CD4-positive, alpha-beta T cell (primary cell): ENCODE results near the gene RALY. TPM values are rescaled to one million over a fixed set of nuclear protein-coding genes. Genes with fewer than 3 reads are reported as not detected.
A peak's percentile ranks its signal among the peaks of the same experiment; 100 is the strongest.

ENCODE experiments used
- ATAC-seq: fragments of 200-7000 bp; cut with Tn5 transposase; one replicate; pipeline ENCODE4 v1.10.0; 2022; ENCODE audit warnings: mild to moderate bottlenecking; ENCODE audit not compliant: poor library complexity
- CTCF ChIA-PET: fragments of 350-600 bp; sonication (Branson Sonifier 250); formaldehyde crosslinking; loops from one replicate; lab custom pipeline; 2021; ENCODE audit warnings: antibody characterized with exemption, inconsistent platforms; lab: Charles Lee
- POLR2A ChIA-PET: fragments of 350-600 bp; sonication (Branson Sonifier 250); formaldehyde crosslinking; loops from one replicate; lab custom pipeline; 2021; ENCODE audit warnings: antibody characterized with exemption, inconsistent platforms; lab: Charles Lee
- DNase-seq, 14 experiments: peaks; one replicate each; pipeline ENCODE4 v3.0.0-alpha.2; 2013 to 2020; ENCODE audit warnings: mixed read lengths in 2 of 14
- H3K27ac ChIP-seq, 2 donors: one replicate each; pipeline versions ENCODE4 v1.5.1 to v1.7.0; 2013; ENCODE audit warnings: low read length in 2 of 2, low read depth in 1 of 2, mild to moderate bottlenecking in 1 of 2
- H3K27me3 ChIP-seq, 2 experiments: 1 replicate in 1 of 2; 2 replicates in 1 of 2; pipeline versions ENCODE4 v1.6.1 to v1.7.0; 2013; ENCODE audit warnings: low read length in 2 of 2, control low read depth in 1 of 2, mild to moderate bottlenecking in 1 of 2, moderate library complexity in 1 of 2; ENCODE audit not compliant: insufficient read depth in 2 of 2, control insufficient read depth in 1 of 2
- H3K36me3 ChIP-seq: one replicate; pipeline ENCODE4 v1.6.1; 2013; ENCODE audit warnings: low read length, control low read depth; ENCODE audit not compliant: insufficient read depth
- H3K4me1 ChIP-seq: one replicate; pipeline ENCODE4 v1.6.1; 2013; ENCODE audit warnings: low read length, control low read depth; ENCODE audit not compliant: insufficient read depth
- H3K4me3 ChIP-seq: one replicate; pipeline ENCODE4 v1.5.1; 2013; ENCODE audit warnings: mild to moderate bottlenecking, low read length, moderate library complexity
- H3K9me3 ChIP-seq, 2 experiments: 1 replicate in 1 of 2; 2 replicates in 1 of 2; pipeline versions ENCODE4 v1.6.1 to v1.7.0; 2013; ENCODE audit warnings: low read length in 2 of 2, mild to moderate bottlenecking in 2 of 2, control low read depth in 1 of 2, moderate library complexity in 1 of 2; ENCODE audit not compliant: control insufficient read depth in 1 of 2, insufficient read depth in 1 of 2
- H3K27ac Mint-ChIP-seq: one replicate; pipeline ENCODE4 v1.8.0; 2020; ENCODE audit warnings: mixed read lengths
- H3K27me3 Mint-ChIP-seq: one replicate; pipeline ENCODE4 v1.8.0; 2021; ENCODE audit warnings: mixed read lengths
- H3K36me3 Mint-ChIP-seq: one replicate; pipeline ENCODE4 v1.8.0; 2021; ENCODE audit warnings: low read depth, mixed read lengths
- H3K4me1 Mint-ChIP-seq: one replicate; pipeline ENCODE4 v1.8.0; 2021; ENCODE audit warnings: low read depth, mixed read lengths
- H3K4me3 Mint-ChIP-seq: one replicate; pipeline ENCODE4 v1.8.0; 2020; ENCODE audit warnings: mild to moderate bottlenecking, mixed read lengths
- H3K9me3 Mint-ChIP-seq: one replicate; pipeline ENCODE4 v1.8.0; 2020; ENCODE audit warnings: mixed read lengths
- intact Hi-C, 2 experiments: fragments of 100-400 bp; cut with DNase I in 1 of 2; cut with micrococcal nuclease in 1 of 2; formaldehyde crosslinking; loops; one replicate each; pipeline versions ENCODE4 v1.15.1 to v1.9.0; 2023 to 2025; cut with DNase I, micrococcal nuclease
- total RNA-seq, 174 experiments: library from RNA in 2 of 174; stranded (reverse) in 2 of 174; gene quantifications; one replicate each; pipeline ENCODE4 v1.2.3 and lab custom pipeline; 2021 to 2026
- TF ChIP-seq, protein P1 (sequence below): fragments of 200-600 bp; IDR thresholded peaks from one replicate; pipeline ENCODE4 v1.8.0; 2022; ENCODE audit warnings: antibody characterized with exemption, mild to moderate bottlenecking

The RALY gene
- total RNA-seq, 2 experiments from 2014 or later = 112 TPM

DNA sequence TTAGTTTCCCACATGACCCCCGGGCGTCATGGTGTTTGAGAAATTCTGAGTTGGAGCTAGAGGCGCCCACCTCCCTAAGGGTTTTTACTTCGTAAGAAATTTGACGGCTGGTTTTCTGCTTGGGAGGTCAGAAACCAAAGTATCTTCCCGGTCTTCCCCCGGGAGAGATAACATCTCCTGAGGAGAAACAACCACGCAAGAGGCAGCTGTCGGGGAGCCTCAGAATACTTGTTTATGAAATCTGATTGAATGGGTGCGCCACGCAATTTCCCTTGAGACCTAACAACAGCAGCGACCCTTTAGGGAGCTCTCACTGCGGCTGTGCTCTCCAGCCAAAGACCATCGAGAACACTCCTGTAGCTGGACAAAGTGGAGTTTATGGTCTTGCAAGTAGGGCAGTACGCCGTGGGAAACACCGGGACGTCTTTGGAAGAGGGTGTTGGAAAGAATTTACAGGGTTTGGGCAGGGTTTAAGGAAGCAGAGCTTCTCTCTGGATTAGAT, 118.9 kb downstream of the RALY start:
- ATAC-seq (peak; percentile 0), DNase-seq (peak in 5 of 14 experiments; percentile 6 to 47 (median 15))
- H3K27ac Mint-ChIP-seq = peak overlapping the region; percentile 95

DNA sequence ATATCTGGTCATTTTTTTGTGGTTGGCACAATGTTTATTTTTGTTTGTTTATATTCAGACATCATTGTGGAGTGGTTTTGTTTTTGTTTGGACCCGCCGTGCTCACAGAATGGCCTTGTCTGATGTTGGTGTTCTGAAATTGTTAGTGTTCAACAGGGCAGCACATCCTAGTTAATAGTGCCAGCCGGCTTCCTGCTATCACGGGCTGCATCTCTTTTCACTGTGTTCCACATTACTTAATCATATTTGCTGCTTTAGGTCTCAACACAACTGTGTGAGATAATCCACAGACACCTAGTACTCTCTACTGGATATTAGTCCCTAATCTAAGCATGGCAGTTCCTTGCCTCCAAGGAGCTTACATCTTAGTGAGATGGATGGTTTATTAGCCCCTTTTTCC, 121.1 kb downstream of the RALY start:
- H3K27me3 Mint-ChIP-seq = no peaks in the 10 kb centered on the region
- ChIA-PET POLR2A (no interaction called here), CTCF (no interaction called here)
- intact Hi-C loops = loop anchor here (5.0 to 10.0 kb wide), 7 partner anchors 123 to 673 kb away; partner anchors contain the start of genes DYNLRB1 (in 2 of the 2), CBFA2T2 (in 1 of the 2), E2F1 (in 1 of the 2) and RALY (in 1 of the 2)
- H3K4me3 Mint-ChIP-seq = peak overlapping the region; percentile 65
- peak overlapping the region; percentile 60 for H3K27ac Mint-ChIP-seq
- DNase-seq = no peak
- H3K36me3 Mint-ChIP-seq = peaks cover 21% of the 10 kb centered on the region
- TF ChIP-seq, protein P1, sequence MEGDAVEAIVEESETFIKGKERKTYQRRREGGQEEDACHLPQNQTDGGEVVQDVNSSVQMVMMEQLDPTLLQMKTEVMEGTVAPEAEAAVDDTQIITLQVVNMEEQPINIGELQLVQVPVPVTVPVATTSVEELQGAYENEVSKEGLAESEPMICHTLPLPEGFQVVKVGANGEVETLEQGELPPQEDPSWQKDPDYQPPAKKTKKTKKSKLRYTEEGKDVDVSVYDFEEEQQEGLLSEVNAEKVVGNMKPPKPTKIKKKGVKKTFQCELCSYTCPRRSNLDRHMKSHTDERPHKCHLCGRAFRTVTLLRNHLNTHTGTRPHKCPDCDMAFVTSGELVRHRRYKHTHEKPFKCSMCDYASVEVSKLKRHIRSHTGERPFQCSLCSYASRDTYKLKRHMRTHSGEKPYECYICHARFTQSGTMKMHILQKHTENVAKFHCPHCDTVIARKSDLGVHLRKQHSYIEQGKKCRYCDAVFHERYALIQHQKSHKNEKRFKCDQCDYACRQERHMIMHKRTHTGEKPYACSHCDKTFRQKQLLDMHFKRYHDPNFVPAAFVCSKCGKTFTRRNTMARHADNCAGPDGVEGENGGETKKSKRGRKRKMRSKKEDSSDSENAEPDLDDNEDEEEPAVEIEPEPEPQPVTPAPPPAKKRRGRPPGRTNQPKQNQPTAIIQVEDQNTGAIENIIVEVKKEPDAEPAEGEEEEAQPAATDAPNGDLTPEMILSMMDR = no peak
- Histone ChIP-seq H3K4me1 (peaks cover 21% of the 10 kb centered on the region), H3K36me3 (no peaks in the 10 kb centered on the region), H3K27ac (no peak overlapping the region), H3K4me3 (no peak overlapping the region), H3K27me3 (no peaks in the 10 kb centered on the region), H3K9me3 (no peaks in the 10 kb centered on the region)
- no peak for ATAC-seq
- no peaks in the 10 kb centered on the region for H3K9me3 Mint-ChIP-seq
- H3K4me1 Mint-ChIP-seq = peaks cover 25% of the 10 kb centered on the region

More for the DNA sequence above, 118.9 kb downstream of the RALY start:
- intact Hi-C loops = loop anchor here (1.0 to 10.0 kb wide), 9 partner anchors 17 to 670 kb away; partner anchors contain the start of genes DYNLRB1 (in 2 of the 2), CBFA2T2 (in 1 of the 2), CHMP4B (in 1 of the 2) and E2F1 (in 1 of the 2)
- Mint-ChIP-seq H3K27me3 (no peaks in the 10 kb centered on the region), H3K4me3 (peak overlapping the region; percentile 96), H3K36me3 (peaks cover 40% of the 10 kb centered on the region), H3K4me1 (peaks cover 41% of the 10 kb centered on the region), H3K9me3 (no peaks in the 10 kb centered on the region)
- no peaks in the 10 kb centered on the region for H3K9me3 ChIP-seq
- CTCF ChIA-PET = interaction anchor here (0.6 to 1.5 kb wide), 4 partner anchors 17 to 303 kb away, joined by 3 to 11 read pairs (median 4); no protein-coding TSS in a partner anchor
- POLR2A ChIA-PET = interaction anchor here (0.6 to 2.4 kb wide), 35 partner anchors 9 to 1939 kb away, joined by 3 to 95 read pairs (median 5); partner anchors contain the start of genes CBFA2T2, CDK5RAP1, CHMP4B and DYNLRB1
- TF ChIP-seq, protein P1 = no peak
- H3K4me3 ChIP-seq = peak overlapping the region; percentile 93
- peaks cover 33% of the 10 kb centered on the region for H3K4me1 ChIP-seq
- peak overlapping the region; percentile 87 to 92 for H3K27ac ChIP-seq
- no peaks in the 10 kb centered on the region for H3K27me3 ChIP-seq
- H3K36me3 ChIP-seq = peaks cover 9% of the 10 kb centered on the region

DNA sequence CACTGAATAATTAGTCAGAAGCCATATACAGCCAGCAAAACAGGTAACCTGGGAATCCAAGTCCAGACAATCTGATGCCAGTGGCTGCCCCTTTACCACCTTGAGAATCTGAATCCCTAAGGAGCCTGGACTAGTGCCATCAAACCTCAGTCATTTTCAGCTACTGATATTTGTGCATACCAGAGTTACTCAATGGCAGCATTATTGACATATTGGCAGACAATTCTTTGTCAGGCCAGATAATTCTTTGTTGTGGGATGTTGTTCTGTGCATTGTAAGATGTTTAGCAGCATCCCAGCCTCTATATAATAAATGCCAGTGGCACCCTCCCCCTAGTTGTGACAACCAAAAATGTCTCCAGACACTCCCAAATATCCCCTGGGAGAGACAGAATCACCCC, 121.5 kb downstream of the RALY start:
- peak overlapping the region; percentile 60 for H3K27ac Mint-ChIP-seq
- intact Hi-C loops = loop anchor here (10.0 kb wide), 2 partner anchors 400 to 590 kb away; partner anchors contain the start of genes DYNLRB1 (in 2 of the 2) and TP53INP2 (in 1 of the 2)
- H3K36me3 ChIP-seq = no peaks in the 10 kb centered on the region
- DNase-seq = no peak
- H3K27me3 Mint-ChIP-seq = no peaks in the 10 kb centered on the region
- no peak for ATAC-seq
- H3K4me1 Mint-ChIP-seq = peaks cover 21% of the 10 kb centered on the region
- H3K9me3 Mint-ChIP-seq = no peaks in the 10 kb centered on the region
- ChIA-PET CTCF (no interaction called here), POLR2A (interaction anchor here (0.8 kb wide), 1 partner anchor 395 kb away, joined by 3 read pairs; the partner anchor contains the start of gene PXMP4)
- H3K36me3 Mint-ChIP-seq = peaks cover 19% of the 10 kb centered on the region
- TF ChIP-seq, protein P1 = no peak
- peaks cover 17% of the 10 kb centered on the region for H3K4me1 ChIP-seq
- peak overlapping the region; percentile 65 for H3K4me3 Mint-ChIP-seq
- no peak overlapping the region for H3K27ac ChIP-seq
- no peak overlapping the region for H3K4me3 ChIP-seq
- H3K9me3 ChIP-seq = no peaks in the 10 kb centered on the region
- no peaks in the 10 kb centered on the region for H3K27me3 ChIP-seq
